Tibial artery (tissue), 4 donors: ENCODE measurements around the gene TMEM203.
A peak's percentile ranks its signal among the peaks of the same experiment; 100 is the strongest.
"Not testable (repeated sequence)": the region's sequence is repeated elsewhere in the genome, so short reads cannot be mapped to it uniquely, and the experiment has no call there.

Experiments
- DNase-seq, 2 donors: peaks; one replicate each; pipeline ENCODE4 v3.0.0-alpha.2; 2019
- H3K27ac ChIP-seq, 2 donors: fragments of 200-600 bp; sonication (generic) in 1 of 2; 1 replicate in 1 of 2; 2 replicates in 1 of 2; pipeline ENCODE4 v1.5.1; 2018 to 2019; ENCODE audit warnings: mild to moderate bottlenecking in 1 of 2
- H3K27me3 ChIP-seq, 2 donors: fragments of 200-600 bp; sonication (generic) in 1 of 2; one replicate each; pipeline versions ENCODE4 v1.5.1 to v1.6.0; 2016 to 2019
- H3K36me3 ChIP-seq, 3 donors: fragments of 200-600 bp; sonication (generic) in 2 of 3; one replicate each; pipeline ENCODE4 v1.5.1; 2016 to 2019; ENCODE audit warnings: mild to moderate bottlenecking in 2 of 3
- H3K4me1 ChIP-seq, 4 donors: fragments of 200-600 bp; sonication (generic) in 2 of 4; 1 replicate in 3 of 4; 2 replicates in 1 of 4; pipeline ENCODE4 v1.5.1; 2016 to 2019
- H3K4me3 ChIP-seq, 2 donors: fragments of 200-600 bp; sonication (generic) in 1 of 2; 1 replicate in 1 of 2; 2 replicates in 1 of 2; pipeline ENCODE4 v1.5.1; 2018 to 2019; ENCODE audit warnings: mild to moderate bottlenecking in 2 of 2
- H3K9me3 ChIP-seq, 3 donors: fragments of 200-600 bp; sonication (generic) in 1 of 3; one replicate each; pipeline ENCODE4 v1.5.1; 2016 to 2019
- CTCF ChIP-seq, 2 experiments: fragments of 200-600 bp in 1 of 2; fragments of 450-650 bp in 1 of 2; IDR thresholded peaks; one replicate each; pipeline ENCODE4 v1.5.1; 2017 to 2019; ENCODE audit warnings: antibody characterized with exemption in 2 of 2, mild to moderate bottlenecking in 1 of 2, moderate library complexity in 1 of 2
- intact Hi-C: fragments of 100-400 bp; cut with DNase I; formaldehyde crosslinking; loops from one replicate; pipeline ENCODE4 v1.15.0; 2023; ENCODE audit warnings: low total_unique reads

The TMEM203 gene

GRCh38 chr9:137241490-137242268 is 36.2 kb upstream of the TMEM203 start:
- Histone ChIP-seq H3K9me3 (no peaks in the 10 kb centered on the region), H3K4me3 (peak overlapping the region; percentile 77 to 82), H3K27me3 (no peaks in the 10 kb centered on the region), H3K4me1 (peaks cover 0 to 50% (median 27%) of the 10 kb centered on the region in 4 donors), H3K36me3 (peaks cover 8 to 23% (median 21%) of the 10 kb centered on the region in 3 donors), H3K27ac (peak overlapping the region; percentile 90 to 91)
- peak; percentile 61 to 85 for DNase-seq
- no peak for TF ChIP-seq CTCF (IDR thresholded peaks at IDR 0.05)
- intact Hi-C loops: no loop called here

GRCh38 chr9:137240841-137241489 is 35.5 kb upstream of the TMEM203 start, which contains the start of gene TUBB4B:
Gene TUBB4B, plus strand, starts transcription at chr9:137241287. Its CDS starts 74 bp downstream, at chr9:137241361.
- peak within 1 kb of the TSS; percentile 94 to 95 for H3K27ac ChIP-seq
- H3K4me3 ChIP-seq: peak within 1 kb of the TSS; percentile 77 to 82
- peaks cover 0 to 57% (median 35%) of the 10 kb centered on the region in 4 donors for H3K4me1 ChIP-seq
- H3K36me3 ChIP-seq: peaks cover 8 to 23% (median 21%) of the 10 kb centered on the region in 3 donors
- intact Hi-C loops: no loop called here
- TF ChIP-seq CTCF (IDR thresholded peaks at IDR 0.05): peak in 1 of 2 experiments; percentile 42
- H3K27me3 ChIP-seq: peaks cover 0 to 3% of the 10 kb centered on the region in 2 donors
- DNase-seq: peak; percentile 99 to 100
- H3K9me3 ChIP-seq: no peaks in the 10 kb centered on the region

DNA sequence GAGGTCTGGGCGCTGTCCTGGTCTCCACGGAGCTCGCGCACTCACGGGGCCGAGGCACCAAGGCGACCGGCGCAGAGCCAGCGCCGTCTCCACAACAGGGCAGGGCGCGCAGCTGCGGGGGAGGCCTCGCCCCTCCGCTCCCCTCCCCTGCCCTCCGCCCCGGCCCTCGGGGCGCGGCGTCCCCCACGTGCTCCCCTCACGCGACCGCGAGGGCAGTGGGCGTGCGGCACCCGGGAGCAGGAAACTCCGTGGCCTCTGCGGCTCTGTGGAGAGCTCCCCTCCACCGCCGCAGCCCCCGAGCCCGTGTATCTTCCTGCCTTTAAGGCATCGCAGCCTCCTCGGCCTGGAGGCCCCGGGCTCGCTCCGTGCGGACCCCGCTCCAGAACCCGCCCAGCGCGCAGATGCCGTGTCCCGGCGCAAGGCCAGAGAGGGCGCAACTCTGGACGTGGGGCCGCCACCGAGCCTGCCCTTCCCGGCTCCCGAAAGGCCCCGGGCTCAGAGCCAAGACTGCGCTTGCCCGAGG is 34.9 kb upstream of the TMEM203 start:
- Histone ChIP-seq H3K27me3 (peaks cover 0 to 9% of the 10 kb centered on the region in 2 donors), H3K36me3 (peaks cover 8 to 23% (median 21%) of the 10 kb centered on the region in 3 donors), H3K9me3 (no peaks in the 10 kb centered on the region), H3K4me1 (peaks cover 0 to 58% (median 36%) of the 10 kb centered on the region in 4 donors), H3K27ac (peak overlapping the region; percentile 94 to 95), H3K4me3 (peak overlapping the region; percentile 69 to 82)
- TF ChIP-seq CTCF (IDR thresholded peaks at IDR 0.05): no peak
- peak; percentile 73 to 89 for DNase-seq
- intact Hi-C loops: no loop called here

- intact Hi-C loops, H3K9me3 ChIP-seq, DNase-seq: not testable (repeated sequence)
- Histone ChIP-seq H3K27me3 (peaks cover 0 to 16% of the 10 kb centered on the region in 2 donors), H3K27ac (peak overlapping the region; percentile 94 to 95), H3K4me1 (peaks cover 0 to 58% (median 36%) of the 10 kb centered on the region in 4 donors), H3K36me3 (peaks cover 8 to 23% (median 21%) of the 10 kb centered on the region in 3 donors), H3K4me3 (peak overlapping the region; percentile 69 to 82)
Observed at GRCh38 chr9:137239541-137240200, 34.2 kb upstream of the TMEM203 start.

- DNase-seq: no peak
- peaks cover 0 to 53% (median 28%) of the 10 kb centered on the region in 4 donors for H3K4me1 ChIP-seq
Observed at GRCh38 chr9:137237759-137238726, 32.6 kb upstream of the TMEM203 start.

More at GRCh38 chr9:137237759-137238726, 32.6 kb upstream of the TMEM203 start:
- intact Hi-C loops: no loop called here
- Histone ChIP-seq H3K27ac (no peak overlapping the region), H3K27me3 (peaks cover 0 to 32% of the 10 kb centered on the region in 2 donors), H3K36me3 (peaks cover 8 to 14% (median 12%) of the 10 kb centered on the region in 3 donors), H3K4me3 (no peak overlapping the region), H3K9me3 (no peaks in the 10 kb centered on the region)
- TF ChIP-seq CTCF (IDR thresholded peaks at IDR 0.05): no peak
